HG03039 (cell line): Measurements from ENCODE around the gene BSN.
"Not testable (repeated sequence)": the region's sequence is repeated elsewhere in the genome, so short reads cannot be mapped to it uniquely, and the experiment has no call there.

Experiments used
- ATAC-seq: cut with Tn5 transposase; IDR thresholded peaks from one replicate; pipeline ENCODE4 v1.9.1; 2021; ENCODE audit warnings: mild to moderate bottlenecking, moderate library complexity; ENCODE audit not compliant: unreplicated experiment

BSN gene

DNA sequence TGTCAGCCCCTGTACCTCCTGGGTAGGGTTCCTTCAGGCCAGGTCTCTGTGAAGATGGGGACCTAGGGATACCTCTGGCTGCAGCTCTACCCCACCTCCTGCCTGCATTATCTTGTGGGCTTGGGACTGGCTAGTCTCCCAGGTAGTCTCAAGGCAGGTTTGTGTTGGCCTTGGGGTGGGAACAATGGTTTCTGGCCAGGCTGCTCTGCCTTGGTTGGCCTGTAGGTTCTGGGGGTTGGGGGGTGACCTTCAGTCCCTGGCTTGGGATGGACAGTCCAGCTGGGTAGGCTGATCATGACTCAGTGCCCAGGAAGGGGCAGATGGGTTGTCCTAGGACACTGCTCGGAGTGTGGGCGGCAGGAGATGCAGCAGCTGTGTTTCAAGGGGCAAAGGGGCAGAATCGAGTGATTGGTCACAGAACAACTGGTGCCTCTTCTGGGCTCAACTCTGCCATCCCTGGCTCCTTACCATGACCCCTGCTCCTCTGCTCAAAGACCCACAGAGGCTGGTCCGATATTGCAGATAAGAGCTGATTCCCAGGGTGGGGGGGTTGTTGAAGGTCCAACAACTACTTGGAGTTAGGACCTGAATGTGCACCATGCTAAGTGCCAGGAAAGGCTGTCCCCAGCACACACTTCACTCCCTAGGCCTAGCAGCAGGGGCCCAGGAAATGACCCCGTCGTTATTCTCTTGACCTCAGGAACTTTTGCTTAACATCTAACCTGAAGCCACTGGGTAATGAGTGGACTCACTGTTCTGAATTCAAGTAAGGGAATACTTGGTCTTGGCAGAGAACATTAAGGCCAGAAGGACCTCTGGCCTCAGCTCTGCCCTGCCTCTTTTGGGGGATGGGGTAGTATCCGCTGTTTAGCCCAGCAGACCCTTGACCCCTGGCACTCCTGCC lies 18.1 kb upstream of the BSN start:
- no peak for ATAC-seq

- no peak for ATAC-seq
Measured at GRCh38 chr3:49536875-49537533, 17.3 kb upstream of the BSN start.

DNA sequence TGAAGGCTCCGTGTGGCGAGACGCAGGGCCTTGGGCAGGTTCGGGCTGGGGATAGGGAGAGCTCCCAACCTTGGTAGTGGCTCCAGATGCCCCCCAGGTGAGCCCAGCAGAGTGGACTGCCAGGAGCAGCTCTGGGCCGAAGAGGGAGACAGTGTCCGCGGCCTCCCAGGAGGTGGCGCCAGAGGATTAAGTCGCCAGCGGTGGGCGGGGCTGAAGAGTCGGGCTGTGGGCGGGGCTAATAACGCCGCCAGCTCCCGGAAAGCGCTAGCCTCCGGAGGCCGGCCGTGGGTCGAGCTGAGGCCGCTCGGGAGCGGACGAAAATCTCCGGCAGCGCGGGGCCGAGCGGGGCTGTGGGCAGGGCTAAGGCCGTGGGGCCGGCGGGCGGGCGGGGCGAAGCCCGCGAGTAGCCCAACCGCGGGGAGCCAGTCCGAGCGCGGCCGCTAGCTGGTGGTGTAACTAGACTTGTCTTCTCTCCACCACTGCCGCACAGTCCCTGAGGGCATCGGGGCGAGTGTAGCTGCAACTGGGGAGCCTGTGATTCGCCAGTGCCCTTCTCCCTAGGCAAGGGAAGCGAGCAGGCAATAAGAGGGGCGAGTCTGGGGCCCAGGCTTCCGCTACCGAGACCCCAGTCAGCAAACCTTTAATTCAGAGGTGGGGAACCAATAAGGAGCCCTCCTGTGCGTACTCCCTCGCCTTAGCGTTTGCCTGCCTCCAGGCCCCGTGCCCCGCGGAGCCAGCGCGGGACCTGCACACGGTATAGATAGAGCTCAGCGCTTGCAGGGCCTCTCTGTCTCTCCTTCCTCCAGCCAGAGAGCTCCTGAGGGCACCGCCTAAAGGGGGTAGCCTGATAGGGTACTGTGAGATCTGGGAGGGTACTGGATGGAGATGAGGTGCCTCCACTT lies 14.4 kb upstream of the BSN start:
- peak; percentile 88 for ATAC-seq

DNA sequence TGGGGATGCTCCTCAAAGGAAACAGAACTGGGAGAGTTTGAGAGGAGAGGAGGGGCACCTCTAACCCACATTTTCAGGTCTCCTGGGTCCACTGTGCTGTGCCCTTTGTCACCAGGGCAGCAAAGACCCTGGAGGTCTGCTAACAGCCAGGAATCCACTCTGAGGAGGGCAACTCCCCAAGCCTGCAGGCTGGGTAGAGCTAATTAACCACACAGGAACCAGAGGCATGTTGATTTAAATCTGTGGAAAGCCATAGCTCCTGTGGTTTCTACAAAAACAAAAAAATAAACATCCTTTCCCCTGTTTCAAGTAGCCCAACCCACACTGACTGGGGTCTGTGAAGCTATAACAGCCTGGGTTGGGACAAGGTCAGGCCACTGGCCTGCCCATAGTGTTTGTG lies 2.2 kb upstream of the BSN start:
- no peak for ATAC-seq

DNA sequence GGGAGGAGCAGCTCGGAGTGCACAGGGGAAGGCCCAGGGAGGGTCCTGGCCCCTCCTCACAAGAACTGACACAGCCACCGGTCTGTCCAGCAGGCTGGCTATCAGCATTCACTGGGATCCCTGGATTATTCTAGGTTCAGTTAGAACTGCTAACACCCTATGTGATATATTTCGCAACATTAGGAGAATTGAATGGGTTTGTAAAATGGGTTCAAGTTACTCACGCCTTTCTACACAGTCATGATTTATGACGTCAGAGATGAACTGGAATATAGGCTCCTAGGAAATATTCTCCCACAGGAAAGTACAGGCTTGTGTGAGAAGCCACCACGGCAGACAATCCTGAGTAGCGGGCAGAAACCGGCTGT lies 969 bp upstream of the BSN start:
- ATAC-seq, result no peak

DNA sequence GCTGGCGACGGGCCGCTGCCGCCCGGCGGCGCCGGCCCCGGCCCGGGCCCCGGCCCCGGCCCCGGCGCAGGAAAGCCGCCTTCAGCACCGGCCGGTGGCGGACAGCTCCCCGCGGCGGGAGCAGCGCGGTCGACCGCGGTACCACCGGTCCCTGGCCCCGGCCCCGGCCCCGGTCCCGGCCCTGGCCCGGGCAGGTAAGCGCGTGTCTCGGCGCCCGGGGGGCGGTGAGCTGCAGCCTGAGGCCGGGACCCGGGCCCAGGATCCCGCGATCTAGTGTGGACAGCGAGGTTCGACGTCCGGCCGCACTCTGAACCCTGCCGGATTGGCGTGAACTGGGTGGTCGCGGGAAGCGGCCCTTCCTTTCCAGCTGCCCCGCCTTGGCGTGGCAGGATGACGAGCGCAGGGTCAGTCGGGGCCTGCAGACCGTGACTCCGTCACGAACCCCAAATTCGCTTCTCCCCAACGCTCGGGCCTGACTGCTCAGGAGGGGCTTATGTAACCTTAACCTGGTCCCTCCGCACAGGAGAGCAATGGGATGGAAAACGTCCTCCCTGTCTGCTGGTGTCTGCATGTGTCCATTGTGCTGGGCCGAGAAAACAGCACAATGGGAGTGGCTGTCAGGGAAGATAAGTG lies 472 bp downstream of the BSN start:
- peak; percentile 61 for ATAC-seq

- no peak for ATAC-seq
Measured at GRCh38 chr3:49556500-49557275, 2.4 kb downstream of the BSN start.

- no peak for ATAC-seq
Measured at GRCh38 chr3:49563040-49563578, 8.8 kb downstream of the BSN start.

GRCh38 chr3:49563766-49564165 lies 9.5 kb downstream of the BSN start:
- no peak for ATAC-seq

- no peak for ATAC-seq
Measured at GRCh38 chr3:49566312-49566711, 12.0 kb downstream of the BSN start.

DNA sequence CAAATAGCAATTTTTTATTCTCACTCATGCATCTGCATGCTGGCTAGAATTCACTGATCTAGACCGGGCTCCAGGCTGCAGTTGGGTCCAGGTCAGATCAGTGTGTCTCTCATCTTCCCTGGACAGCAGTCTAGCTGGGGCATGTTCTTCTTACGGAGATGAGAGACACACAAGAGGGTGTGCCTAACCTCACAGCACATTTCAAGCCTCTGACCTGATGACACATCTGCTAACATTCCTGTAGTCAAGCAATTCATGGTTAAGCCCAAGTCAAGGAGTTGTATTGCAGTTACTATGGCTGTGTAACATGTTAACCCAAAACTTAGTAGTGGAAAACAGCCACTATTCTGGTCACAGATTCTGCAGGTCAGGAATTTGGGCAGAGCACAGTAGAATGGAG lies 13.1 kb downstream of the BSN start:
- no peak for ATAC-seq

DNA sequence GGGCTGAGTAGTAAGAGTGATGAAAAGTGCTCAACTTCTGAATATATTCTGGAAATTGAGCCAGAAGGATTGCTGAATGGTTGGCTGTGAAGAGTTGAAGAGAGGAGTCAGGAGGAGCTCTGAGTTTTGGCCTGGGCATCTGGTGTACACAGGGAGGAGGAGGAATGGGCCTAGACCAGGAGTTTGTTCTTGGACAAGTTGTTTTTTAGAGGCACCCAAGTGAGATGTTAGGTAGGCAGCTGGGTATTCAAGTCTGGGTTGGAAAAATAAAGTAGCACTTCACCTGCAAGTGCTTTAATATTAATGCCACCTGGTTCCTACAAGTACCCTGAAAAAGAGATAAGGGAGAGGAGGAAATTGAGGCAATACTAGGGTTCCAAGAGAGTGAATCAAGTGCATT lies 14.7 kb downstream of the BSN start:
- ATAC-seq, result no peak

DNA sequence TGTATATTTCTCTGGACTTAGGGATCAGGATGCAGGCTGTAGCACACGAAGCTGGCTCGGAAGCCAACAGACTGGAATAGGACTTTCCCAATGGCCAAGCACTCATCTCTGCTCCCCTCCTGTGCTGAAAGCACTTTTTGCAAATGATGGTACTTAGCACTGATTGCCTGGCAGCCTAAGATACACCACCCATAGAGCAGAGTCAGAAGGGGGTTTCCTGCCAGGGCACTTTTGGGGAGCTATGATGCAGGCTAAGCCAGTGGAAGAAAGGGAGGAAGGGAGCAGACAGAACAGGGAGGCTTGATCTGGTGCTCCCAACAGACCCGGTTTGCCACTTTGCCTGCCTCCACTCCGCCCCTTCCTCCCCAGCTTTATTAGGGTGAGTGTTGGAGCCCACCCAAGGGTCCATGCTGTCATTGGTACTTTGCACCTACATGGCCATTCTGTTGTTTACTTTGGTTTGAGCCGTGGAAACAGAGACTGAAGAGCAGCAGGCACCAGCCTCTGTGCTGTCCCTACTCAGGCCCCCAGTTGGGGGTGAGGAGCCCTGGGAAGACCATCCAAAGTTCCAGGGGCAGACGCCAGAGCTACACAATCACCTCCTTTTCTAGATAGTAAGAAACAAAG lies 15.9 kb downstream of the BSN start:
- ATAC-seq, result no peak

DNA sequence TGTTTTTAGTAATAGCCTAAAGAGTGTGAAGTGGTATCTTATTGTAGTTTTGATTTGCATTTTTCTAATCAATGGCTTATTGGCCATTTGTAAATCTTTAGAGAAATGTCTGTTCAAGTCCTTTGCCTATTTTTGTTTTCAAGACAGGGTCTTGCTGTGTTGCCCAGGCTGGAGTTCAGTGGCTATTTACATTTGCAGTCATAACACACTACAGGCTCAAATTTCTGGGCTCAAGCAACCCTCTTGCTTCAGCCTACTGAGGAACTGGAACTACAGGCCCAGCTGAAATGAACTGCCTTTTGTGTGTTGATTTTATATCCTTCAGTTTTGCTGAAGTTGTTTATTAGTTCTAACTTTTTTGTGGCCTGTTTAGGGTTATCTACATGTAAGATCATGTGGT lies 27.9 kb downstream of the BSN start:
- no peak for ATAC-seq

DNA sequence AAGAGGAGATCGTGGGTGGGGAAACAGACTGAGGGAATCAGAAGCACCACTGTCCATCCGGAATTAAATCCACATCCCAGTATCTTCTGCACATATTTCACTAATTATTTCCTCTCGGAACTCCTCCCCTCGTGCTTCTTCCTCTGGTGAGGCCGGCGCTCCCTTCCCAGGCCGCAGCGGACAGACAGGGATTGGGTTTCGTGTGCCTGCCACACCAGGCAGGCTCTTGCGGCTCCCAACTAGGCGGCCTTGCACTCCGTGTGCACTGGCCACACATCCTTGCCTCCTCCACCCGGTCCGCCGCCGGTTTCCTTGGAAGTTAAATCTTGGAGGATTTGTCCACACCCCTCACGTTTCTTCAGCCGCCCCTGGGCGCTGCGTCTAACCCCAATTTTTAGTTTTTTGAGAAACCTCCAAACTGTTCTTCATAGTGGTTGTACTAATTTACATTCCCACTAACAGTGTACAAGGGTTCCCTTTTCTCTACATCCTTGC lies 31.0 kb downstream of the BSN start:
- ATAC-seq, result not testable (repeated sequence)

DNA sequence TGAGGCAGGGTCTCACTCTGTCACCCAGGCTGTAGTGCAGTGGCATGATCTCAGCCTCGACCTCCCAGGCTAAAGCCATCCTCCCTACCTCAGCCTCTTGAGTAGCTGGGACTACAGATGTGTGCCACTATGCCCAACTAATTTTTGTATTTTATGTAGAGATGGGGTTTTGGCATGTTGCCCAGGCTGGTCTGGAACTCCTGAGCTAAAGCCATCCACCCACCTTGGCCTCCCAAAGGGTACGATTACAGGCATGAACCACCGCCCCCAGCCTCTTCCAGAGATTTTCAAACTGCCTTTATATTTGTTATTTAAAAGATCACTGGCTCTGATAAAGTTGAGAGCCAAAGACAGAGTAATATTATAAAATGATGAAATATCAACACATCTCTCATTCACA lies 37.3 kb downstream of the BSN start:
- ATAC-seq, result no peak

GRCh38 chr3:49593041-49593440 lies 38.8 kb downstream of the BSN start:
- no peak for ATAC-seq

DNA sequence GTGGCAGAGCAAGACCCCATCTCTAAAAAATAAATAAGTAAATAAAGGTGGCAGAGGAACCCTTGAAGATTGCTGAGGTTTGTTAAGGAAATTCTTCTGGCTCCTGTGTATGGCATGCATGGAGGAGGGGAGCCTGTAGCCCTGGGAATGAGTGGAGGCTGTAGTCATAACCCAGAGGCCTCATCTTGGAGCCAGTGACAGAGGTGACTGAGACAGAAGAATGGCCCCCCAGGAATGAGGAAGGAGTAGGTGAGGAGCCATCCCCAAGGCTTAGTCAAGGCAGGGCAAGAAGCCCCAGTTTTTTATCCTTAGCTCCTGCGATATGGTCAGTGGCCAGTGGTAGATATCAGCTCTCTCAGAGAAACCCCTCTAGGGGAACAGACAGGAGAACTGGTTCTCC lies 46.5 kb downstream of the BSN start:
- no peak for ATAC-seq

- no peak for ATAC-seq
Measured at GRCh38 chr3:49601358-49602048, 47.2 kb downstream of the BSN start.
